ENCODE results near the gene C16orf46. TPM values are rescaled to one million over a fixed set of nuclear protein-coding genes. Genes with fewer than 3 reads are reported as not detected.
"Not testable (repeated sequence)": the region's sequence is repeated elsewhere in the genome, so short reads cannot be mapped to it uniquely, and the experiment has no call there.

Gene C16orf46
- total RNA-seq, 4 donors from 2014 or later = 0.32 to 5.6 TPM; not detected in 2

GRCh38 chr16:81117436-81117835 is 40.4 kb upstream of the C16orf46 start:
- in situ Hi-C loops (cut with MboI; ENCODE audit: low pct_ligation_motif_present in 1 of 4, low pct_unique_long_range_greater_than_20kb in 1 of 4, low sequenced_read_pairs in 3 of 4) = no loop called here

DNA sequence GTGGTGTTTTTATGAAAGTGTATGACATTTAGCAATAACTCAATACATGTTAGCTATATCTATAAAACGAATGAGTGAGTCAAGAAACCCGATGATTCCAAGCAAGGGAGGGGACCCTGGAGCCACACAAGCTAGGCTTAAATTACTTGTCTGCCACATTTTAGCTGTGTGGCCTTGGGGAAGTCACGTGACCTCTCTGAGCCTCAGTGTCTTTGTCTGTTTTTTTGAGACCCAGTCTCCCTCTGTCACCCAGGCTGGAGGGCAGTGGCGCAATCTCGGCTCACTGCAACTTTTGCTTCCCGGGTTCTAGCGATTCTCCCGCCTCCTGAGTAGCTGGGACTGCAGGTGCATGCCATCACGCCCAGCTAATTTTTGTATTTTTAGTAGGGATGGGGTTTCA is 39.2 kb upstream of the C16orf46 start:
- no peak overlapping the region for H3K4me3 ChIP-seq
- in situ Hi-C loops (cut with MboI; ENCODE audit: low pct_ligation_motif_present in 1 of 4, low pct_unique_long_range_greater_than_20kb in 1 of 4, low sequenced_read_pairs in 3 of 4) = no loop called here
- WGBS, 2 donors (ENCODE audit: low coverage in 1 of 2) = 69 to 88% methylated on average over 3 to 9 of the region's 9 CpGs

More at GRCh38 chr16:81117436-81117835, 40.4 kb upstream of the C16orf46 start:
- Histone ChIP-seq H3K9me3 (no peaks in the 10 kb centered on the region), H3K4me3 (no peak overlapping the region), H3K36me3 (no peaks in the 10 kb centered on the region), H3K4me1 (no peaks in the 10 kb centered on the region), H3K27ac (no peak overlapping the region), H3K27me3 (no peaks in the 10 kb centered on the region)
- no peak for DNase-seq
- TF ChIP-seq POLR2A (IDR thresholded peaks at IDR 0.05) = no peak
- WGBS, 2 donors (ENCODE audit: low coverage in 1 of 2) = 14 to 68% methylated on average over 1 to 11 of the region's 11 CpGs
- intact Hi-C loops (cut with DNase I; ENCODE audit: low total_unique reads) = no loop called here

GRCh38 chr16:81112453-81112852 is 35.4 kb upstream of the C16orf46 start:
- no peak for DNase-seq
- in situ Hi-C loops (cut with MboI; ENCODE audit: low pct_ligation_motif_present in 1 of 4, low pct_unique_long_range_greater_than_20kb in 1 of 4, low sequenced_read_pairs in 3 of 4) = no loop called here
- Histone ChIP-seq H3K9me3 (no peaks in the 10 kb centered on the region), H3K4me3 (no peak overlapping the region), H3K4me1 (no peaks in the 10 kb centered on the region), H3K27ac (no peak overlapping the region), H3K36me3 (no peaks in the 10 kb centered on the region), H3K27me3 (no peaks in the 10 kb centered on the region)
- WGBS, 2 donors (ENCODE audit: low coverage in 1 of 2) = 94 to 98% methylated on average over 2 to 4 of the region's 4 CpGs
- no peak for TF ChIP-seq POLR2A (IDR thresholded peaks at IDR 0.05)
- TF ChIP-seq POLR2AphosphoS5 (IDR thresholded peaks at IDR 0.05) = no peak
- TF ChIP-seq, protein P1, sequence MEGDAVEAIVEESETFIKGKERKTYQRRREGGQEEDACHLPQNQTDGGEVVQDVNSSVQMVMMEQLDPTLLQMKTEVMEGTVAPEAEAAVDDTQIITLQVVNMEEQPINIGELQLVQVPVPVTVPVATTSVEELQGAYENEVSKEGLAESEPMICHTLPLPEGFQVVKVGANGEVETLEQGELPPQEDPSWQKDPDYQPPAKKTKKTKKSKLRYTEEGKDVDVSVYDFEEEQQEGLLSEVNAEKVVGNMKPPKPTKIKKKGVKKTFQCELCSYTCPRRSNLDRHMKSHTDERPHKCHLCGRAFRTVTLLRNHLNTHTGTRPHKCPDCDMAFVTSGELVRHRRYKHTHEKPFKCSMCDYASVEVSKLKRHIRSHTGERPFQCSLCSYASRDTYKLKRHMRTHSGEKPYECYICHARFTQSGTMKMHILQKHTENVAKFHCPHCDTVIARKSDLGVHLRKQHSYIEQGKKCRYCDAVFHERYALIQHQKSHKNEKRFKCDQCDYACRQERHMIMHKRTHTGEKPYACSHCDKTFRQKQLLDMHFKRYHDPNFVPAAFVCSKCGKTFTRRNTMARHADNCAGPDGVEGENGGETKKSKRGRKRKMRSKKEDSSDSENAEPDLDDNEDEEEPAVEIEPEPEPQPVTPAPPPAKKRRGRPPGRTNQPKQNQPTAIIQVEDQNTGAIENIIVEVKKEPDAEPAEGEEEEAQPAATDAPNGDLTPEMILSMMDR (IDR thresholded peaks at IDR 0.05) = no peak
- TF ChIP-seq EP300 (IDR thresholded peaks at IDR 0.05; ENCODE audit: low read depth) = no peak
- intact Hi-C loops (cut with DNase I; ENCODE audit: low total_unique reads) = no loop called here

More for the DNA sequence above, 39.2 kb upstream of the C16orf46 start:
- intact Hi-C loops (cut with DNase I; ENCODE audit: low total_unique reads) = no loop called here
- no peak for TF ChIP-seq POLR2AphosphoS5 (IDR thresholded peaks at IDR 0.05)
- Histone ChIP-seq H3K36me3 (no peaks in the 10 kb centered on the region), H3K27me3 (no peaks in the 10 kb centered on the region), H3K4me1 (no peaks in the 10 kb centered on the region), H3K9me3 (no peaks in the 10 kb centered on the region), H3K27ac (no peak overlapping the region)
- DNase-seq = no peak

DNA sequence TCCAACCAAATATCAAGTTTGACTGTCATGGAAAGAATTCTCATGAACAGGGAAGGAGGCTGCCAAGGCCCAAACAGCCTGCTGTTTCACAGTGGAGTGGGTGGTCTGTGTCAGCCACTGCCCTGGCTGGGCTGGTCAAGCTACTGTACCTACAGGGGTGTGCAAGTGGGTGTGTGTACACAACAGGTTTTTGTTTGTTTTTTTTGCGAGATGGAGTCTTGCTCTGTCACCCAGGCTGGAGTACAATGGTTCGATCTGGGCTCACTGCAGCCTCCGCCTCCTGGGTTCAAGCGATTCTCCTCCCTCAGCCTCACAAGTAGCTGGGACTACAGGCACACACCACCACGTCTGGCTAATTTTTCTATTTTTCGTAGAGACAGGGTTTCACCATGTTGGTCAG is 32.2 kb upstream of the C16orf46 start:
- H3K27ac ChIP-seq; DNase-seq; H3K4me3 ChIP-seq; in situ Hi-C loops (cut with MboI; ENCODE audit: low pct_ligation_motif_present in 1 of 4, low pct_unique_long_range_greater_than_20kb in 1 of 4, low sequenced_read_pairs in 3 of 4); H3K36me3 ChIP-seq; H3K27me3 ChIP-seq; intact Hi-C loops (cut with DNase I; ENCODE audit: low total_unique reads); H3K9me3 ChIP-seq; H3K4me1 ChIP-seq: not testable (repeated sequence)
- 82 to 89% methylated on average over 6 of the region's 6 CpGs for WGBS, 2 donors (ENCODE audit: low coverage in 1 of 2)

DNA sequence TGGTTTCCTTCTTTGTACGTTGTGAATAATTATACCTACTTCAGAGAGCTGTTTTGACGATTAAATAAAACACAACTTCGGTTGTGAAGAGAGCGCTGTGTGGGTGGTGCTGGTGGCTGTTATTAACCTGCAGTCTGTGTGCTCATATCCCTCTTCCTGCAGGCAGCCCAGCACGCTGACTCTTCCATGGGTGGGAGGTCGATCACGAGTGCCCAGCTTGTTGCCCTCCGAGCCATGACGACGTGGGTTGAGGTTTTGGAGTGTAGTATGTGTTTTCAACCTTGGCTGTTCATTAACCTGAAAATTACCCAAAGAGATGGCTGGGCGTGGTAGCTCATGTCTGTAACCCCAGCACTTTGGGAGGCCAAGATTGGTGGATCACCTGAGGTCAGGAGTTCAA is 30.5 kb upstream of the C16orf46 start:
- no peaks in the 10 kb centered on the region for H3K27me3 ChIP-seq
- in situ Hi-C loops (cut with MboI; ENCODE audit: low pct_ligation_motif_present in 1 of 4, low pct_unique_long_range_greater_than_20kb in 1 of 4, low sequenced_read_pairs in 3 of 4) (no loop called here), intact Hi-C loops (cut with DNase I; ENCODE audit: low total_unique reads) (no loop called here)
- H3K4me3 ChIP-seq = no peak overlapping the region
- H3K9me3 ChIP-seq = no peaks in the 10 kb centered on the region
- no peaks in the 10 kb centered on the region for H3K36me3 ChIP-seq
- WGBS, 2 donors (ENCODE audit: low coverage in 1 of 2) = 63 to 64% methylated on average over 1 to 11 of the region's 11 CpGs
- TF ChIP-seq POLR2A (IDR thresholded peaks at IDR 0.05) (no peak), POLR2AphosphoS5 (IDR thresholded peaks at IDR 0.05) (no peak), EP300 (IDR thresholded peaks at IDR 0.05; ENCODE audit: low read depth) (no peak)
- TF ChIP-seq, protein P1 (IDR thresholded peaks at IDR 0.05) = no peak
- no peak overlapping the region for H3K27ac ChIP-seq
- DNase-seq = no peak
- no peaks in the 10 kb centered on the region for H3K4me1 ChIP-seq

GRCh38 chr16:81106826-81107503 is 29.9 kb upstream of the C16orf46 start:
- no peaks in the 10 kb centered on the region for H3K27me3 ChIP-seq
- intact Hi-C loops (cut with DNase I; ENCODE audit: low total_unique reads) = no loop called here

More at GRCh38 chr16:81106826-81107503, 29.9 kb upstream of the C16orf46 start:
- no peaks in the 10 kb centered on the region for H3K9me3 ChIP-seq
- no peaks in the 10 kb centered on the region for H3K36me3 ChIP-seq
- no peak overlapping the region for H3K4me3 ChIP-seq
- in situ Hi-C loops (cut with MboI; ENCODE audit: low pct_ligation_motif_present in 1 of 4, low pct_unique_long_range_greater_than_20kb in 1 of 4, low sequenced_read_pairs in 3 of 4) = no loop called here
- H3K4me1 ChIP-seq = no peaks in the 10 kb centered on the region
- H3K27ac ChIP-seq = no peak overlapping the region
- DNase-seq = no peak
- 55 to 63% methylated on average over 8 of the region's 8 CpGs for WGBS, 2 donors (ENCODE audit: low coverage in 1 of 2)
- TF ChIP-seq, protein P1 (IDR thresholded peaks at IDR 0.05) = no peak
- TF ChIP-seq POLR2A (IDR thresholded peaks at IDR 0.05) = no peak
- no peak for TF ChIP-seq POLR2AphosphoS5 (IDR thresholded peaks at IDR 0.05)
- no peak for TF ChIP-seq EP300 (IDR thresholded peaks at IDR 0.05; ENCODE audit: low read depth)

Measured in transverse colon (tissue), 4 donors.